Measurements from ENCODE around the gene RNU5D-1.
"Not testable (repeated sequence)": the region's sequence is repeated elsewhere in the genome, so short reads cannot be mapped to it uniquely, and the experiment has no call there.

RNU5D-1 gene

DNA sequence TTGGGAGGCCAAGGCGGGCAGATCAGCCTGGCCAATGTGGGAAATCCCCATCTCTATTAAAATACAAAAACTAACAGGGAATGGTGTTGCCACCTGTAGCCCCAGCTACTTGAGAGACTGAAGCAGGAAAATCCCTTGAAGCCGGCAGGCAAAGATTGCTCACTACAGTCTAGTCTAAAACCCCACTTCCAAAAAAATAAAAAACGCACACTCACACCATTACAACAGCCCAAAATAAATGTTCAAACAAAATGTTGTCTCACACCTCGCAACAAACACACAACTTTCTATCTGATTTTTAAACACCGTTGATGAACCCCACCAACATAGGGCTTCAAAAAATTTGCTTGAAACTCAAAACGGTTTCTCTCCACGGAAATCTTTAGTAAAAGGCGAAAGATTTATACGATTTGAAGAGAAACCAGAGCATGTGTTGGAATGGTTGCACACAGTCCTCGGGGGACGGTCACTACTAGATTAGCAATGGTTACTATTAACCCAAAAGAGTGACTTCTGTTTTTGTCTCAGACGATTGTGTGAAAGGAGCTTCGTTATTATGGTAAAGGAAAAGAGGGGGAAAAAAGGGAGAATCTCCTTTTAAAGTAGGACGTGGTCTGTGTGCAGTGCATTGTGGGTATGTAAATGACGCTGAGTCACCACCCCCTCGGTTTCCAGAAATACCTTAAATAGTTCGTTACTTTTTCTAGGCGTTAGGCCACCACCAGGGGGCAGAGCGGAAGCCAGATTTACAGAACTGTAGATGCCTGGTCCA, at the start of gene RNU5D-1:
Gene RNU5D-1 (minus strand): TSS at position 430 of the 772 bp plus-strand sequence.
- DNase-seq (ENCODE audit: low read depth, low spot score) = peak; percentile 95

DNA sequence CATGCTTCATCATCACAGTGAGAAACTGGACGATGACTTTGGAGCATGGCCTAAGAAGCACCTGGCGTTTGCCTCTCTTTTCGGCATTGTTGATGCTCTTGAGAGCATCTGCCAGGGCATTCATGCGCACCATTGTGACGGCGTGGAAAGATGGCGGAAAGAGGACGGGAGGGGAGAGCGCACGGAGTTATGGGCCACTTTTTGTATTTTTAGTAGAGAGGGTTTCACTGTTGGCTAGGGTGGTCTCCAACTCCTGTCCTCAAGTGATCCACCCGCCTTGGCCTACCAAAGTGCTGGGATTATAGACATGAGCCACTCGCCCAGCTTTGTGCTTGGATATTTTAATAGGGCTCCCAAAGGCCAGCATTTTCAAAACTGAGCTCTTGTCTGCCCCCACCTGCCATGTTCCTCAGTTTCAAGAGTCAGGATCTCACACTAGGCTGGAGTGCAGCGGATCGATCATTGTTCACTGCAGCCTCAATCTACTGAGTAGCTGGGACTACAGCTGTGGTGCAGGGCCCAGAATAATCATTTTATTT, 49.7 kb upstream of the RNU5D-1 start:
- DNase-seq (ENCODE audit: low read depth, low spot score) = no peak

DNA sequence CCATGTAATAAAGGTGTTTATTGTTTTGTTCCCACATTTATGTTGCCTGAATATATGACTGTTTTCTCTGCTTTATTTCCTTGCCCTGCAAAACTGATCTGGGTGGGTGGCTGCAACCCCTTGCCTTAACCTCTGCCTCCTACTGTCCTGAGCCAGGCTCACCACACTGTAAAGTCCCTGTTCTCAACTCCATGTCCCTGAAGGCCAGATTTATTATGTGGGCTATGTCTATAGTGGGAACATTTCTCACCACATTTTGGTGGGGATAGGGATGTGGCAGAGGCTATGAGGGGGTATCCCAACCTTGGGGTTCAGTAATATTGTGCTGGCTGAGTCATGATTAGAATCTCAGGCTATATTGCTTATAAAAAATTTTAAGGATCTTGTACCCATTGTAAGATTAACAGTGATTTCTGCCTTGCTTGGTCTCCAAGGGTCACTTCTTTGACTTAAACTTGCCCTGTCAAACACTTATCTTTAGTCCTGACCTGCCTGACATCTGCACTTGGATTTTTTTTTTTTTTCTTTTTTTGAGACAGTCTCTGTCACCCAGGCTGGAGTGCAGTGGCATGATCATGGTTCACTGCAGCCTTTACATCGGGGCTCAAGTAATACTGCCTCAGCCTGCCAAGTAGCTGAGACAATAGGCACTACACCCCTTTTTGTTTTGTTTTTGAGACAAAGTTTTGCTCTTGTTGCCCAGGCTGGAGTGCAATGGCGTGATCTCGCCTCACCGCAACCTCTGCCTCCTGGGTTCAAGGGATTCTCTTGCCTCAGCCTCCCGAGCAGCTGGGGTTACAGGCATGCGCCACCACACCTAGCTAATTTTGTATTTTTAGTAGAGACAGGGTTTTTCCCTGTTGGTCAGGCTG, 48.0 kb upstream of the RNU5D-1 start:
- no peak for DNase-seq (ENCODE audit: low read depth, low spot score)

DNA sequence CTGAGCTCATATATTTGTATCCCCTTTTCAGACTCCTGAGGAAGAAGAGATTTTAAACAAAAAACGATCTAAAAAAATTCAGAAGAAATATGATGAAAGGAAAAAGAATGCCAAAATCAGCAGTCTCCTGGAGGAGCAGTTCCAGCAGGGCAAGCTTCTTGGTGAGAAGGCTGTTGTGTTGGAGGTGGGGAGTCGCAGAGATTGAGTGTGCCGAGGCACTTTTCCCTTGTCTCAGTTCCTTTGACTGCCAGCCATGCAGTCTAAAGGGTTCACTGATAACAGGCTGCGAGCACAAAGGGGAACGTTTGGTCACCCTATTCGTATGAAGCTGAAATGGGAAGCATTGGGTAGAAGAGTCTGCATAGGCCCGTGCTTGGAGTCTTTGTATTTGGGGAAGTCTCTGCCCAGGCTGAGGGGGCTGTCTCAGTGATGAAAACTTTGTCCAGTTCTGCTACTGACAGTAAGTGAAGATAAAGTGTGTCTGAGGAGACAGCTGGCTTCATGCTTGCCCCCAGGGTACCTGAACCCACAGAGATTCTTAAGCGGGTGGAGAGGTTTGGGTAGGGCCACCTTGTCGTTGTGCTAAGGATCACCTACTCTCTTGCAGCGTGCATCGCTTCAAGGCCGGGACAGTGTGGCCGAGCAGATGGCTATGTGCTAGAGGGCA, 47.1 kb upstream of the RNU5D-1 start:
- DNase-seq (ENCODE audit: low read depth, low spot score) = no peak

DNA sequence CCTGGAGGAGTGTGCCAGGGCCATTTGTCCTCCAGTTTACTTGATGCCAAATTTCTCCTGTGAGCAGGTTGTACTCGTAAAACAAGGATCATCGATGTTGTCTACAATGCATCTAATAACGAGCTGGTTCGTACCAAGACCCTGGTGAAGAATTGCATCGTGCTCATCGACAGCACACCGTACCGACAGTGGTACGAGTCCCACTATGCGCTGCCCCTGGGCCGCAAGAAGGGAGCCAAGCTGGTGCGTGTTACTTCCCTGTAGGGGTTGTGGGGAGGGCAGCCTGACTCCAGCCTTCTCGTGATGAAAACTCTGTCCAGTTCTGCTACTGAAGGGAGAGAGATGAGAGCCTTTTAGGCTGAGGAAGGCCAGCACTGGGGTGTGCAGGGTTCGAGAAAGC, 46.6 kb upstream of the RNU5D-1 start:
- DNase-seq (ENCODE audit: low read depth, low spot score) = no peak

DNA sequence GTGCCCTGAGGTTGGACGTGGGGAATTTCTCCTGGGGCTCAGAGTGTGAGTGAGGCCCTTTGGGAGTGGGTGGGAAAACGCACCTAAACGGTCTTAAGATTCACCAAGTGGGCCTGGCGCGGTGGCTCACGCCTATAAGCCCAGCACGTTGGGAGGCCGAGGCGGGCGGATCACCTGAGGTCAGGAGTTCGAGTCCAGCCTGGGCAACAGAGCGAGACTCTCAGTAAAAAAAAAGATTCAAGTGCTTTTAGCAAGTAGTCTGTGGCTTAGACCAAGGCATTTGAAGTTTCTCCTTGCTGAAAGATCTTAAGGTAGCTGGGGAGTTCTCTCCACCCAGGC, 45.7 kb upstream of the RNU5D-1 start:
- no peak for DNase-seq (ENCODE audit: low read depth, low spot score)

DNA sequence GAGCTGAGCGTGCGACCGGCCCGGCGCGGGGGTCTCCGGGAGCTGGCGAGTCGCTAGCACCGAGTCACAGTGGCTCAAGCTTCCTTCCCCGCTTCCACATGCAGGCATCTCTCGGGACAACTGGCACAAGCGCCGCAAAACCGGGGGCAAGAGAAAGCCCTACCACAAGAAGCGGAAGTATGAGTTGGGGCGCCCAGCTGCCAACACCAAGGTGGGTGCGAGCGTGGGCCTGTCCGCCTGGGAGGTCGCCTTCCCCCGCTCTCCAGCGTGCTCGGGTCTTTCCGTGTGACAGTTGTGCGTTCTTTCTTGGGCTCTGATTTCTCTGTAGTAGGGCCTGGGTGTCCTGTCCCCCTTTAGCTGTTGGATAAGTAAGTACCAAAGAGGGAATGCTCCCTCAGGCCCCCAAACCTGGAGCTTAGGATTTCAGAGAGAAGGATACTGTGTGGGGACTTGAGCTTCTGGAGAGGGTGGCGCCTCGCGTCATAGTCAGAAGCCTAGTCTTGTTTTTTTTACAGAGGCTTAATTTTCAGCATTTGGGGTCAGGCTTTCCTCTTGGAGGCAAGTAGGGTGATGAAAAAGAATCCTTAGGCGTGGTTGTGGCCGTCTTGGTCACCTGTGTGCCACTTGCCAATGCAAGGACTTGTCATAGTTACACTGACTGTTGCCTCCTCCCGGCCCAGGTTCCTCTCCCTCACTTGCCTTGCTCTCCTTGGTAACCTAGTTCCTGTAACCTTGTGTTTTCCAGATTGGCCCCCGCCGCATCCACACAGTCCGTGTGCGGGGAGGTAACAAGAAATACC, 45.2 kb upstream of the RNU5D-1 start:
- no peak for DNase-seq (ENCODE audit: low read depth, low spot score)

DNA sequence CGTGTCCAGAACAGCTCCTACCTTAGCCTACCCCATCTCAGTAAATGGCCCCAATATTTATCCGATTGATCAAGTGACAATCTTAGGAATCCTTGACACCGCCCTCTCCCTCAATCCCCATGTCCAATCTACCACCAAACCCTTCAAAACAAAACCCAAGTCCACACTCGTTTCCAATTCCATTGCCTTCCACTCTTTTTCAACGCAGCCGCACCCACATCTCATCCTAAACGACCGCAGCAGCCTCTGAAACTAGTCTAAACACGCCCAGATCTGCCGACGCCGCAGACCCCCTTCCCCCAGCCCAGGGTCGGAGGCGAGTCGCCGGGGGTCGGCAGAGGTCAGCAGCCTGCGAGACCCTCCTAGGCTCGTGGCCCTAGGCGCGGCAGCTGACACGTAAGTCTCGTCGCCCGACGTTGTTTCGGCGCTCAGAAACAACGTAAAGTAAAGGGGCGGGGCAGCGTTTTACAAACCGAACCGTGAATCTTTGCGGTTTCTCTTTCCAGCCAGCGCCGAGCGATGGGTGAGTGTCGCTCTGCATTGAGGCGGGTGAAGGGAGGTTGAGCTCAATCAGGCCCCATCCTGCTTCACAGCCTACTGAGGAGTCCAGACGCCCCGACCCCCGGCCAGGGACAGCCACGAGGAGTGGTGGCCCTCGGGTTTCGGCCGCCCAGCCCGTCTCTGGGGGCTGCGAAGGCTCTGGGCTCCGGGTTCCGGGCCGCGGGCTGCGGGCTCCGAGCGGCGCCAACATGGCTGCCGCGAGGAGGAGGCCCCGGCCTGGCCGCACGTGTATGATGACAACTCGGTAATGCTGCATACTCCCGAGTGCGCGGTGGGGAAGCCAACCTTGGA, 44.3 kb upstream of the RNU5D-1 start, which contains the start of gene RPS8:
Gene RPS8 (plus strand): TSS at position 463 of the 852 bp plus-strand sequence. CDS start 57 bp downstream, at position 520.
- peak; percentile 86 for DNase-seq (ENCODE audit: low read depth, low spot score)

DNA sequence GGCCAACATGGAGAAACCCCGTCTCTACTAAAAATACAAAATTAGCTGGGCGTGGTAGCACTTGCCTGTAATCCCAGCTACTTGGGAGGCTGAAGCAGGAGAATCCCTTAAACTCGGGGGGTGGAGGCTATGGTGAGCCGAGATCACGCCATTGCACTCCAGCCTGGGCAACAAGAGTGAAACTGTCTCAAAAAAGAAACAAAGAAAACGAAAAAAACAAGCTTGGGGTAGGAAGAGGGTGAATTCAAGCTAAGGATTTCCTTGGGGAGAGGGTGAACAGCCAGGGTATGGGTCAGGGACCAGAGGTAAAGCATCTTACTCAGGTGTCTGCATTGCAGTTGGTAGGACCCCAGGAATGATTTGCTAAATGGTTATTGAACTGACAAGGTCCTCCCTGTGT, 35.5 kb upstream of the RNU5D-1 start:
- DNase-seq (ENCODE audit: low read depth, low spot score) = not testable (repeated sequence)

DNA sequence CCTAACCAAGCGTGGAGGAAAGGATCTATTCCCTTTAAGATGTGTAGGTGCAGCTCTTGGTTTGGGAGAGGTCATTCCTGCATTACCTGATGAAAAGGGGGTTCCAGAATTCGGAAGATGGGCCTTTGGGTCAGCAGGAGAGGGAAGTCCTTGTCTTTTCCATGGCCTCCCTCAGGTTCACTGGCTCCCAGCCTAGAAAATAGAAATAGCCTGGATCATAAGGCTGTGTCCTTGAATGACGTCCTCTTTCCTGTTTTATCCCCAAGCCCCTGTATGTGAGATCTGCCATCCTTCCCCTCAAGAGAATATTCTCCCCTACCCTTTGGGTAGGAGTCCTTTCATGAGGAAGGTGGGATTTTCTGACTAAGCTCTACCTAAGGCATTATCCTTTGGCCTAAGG, 29.9 kb upstream of the RNU5D-1 start:
- DNase-seq (ENCODE audit: low read depth, low spot score) = no peak

DNA sequence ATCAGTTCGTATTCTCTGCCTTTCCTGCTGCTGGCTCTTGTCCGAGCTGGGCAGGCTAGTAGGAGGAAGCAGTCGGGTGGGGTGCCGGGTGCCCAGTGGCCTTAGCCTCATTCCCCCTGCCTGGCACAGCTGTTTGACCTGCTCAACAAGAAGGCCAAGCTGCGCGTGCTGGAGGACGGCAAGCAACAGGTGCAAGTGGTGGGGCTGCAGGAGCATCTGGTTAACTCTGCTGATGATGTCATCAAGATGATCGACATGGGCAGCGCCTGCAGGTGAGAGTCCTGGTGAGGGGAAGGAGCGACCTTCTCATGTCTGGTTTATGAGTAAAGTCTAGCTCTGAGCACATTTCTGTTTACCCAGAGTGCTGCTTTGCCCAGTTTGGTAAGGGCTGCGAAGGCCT, 28.1 kb upstream of the RNU5D-1 start:
- no peak for DNase-seq (ENCODE audit: low read depth, low spot score)

DNA sequence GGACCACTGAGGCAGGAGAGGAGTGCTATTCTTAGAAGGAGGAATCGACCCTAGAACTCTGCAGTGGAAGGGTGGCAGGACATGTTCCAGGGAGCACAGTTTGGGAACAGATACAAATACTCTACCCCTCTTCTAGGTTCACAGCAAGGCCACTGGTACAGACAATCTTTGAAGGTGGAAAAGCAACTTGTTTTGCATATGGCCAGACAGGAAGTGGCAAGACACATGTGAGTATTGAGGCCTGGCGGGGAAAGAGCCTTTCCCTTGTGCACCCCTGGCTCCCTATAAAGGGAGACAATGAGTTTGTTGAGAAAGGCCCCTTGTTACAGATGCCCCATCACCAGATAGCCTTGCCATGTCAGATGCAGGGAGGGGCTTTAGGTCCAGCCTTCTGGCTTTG, 26.4 kb upstream of the RNU5D-1 start:
- no peak for DNase-seq (ENCODE audit: low read depth, low spot score)

DNA sequence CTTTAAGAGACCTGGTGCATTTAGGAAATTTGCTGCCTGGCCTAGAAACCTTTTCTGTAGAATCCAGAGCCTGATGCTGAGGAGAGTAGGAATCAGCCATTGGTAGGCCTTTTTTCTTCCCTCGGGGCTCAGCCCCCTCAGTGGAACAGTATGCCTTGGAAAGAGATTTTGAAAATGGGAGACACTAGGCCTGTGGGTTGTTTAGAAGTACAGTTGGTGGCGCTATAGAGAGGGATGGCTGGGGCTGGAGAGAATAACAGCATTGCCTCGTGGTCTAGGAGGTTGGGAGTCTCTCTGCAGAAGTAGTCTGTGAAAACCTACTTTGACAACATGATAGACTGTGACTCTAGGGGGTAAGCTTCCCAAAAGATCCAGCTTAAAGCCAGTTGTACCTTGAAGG, 16.9 kb upstream of the RNU5D-1 start:
- DNase-seq (ENCODE audit: low read depth, low spot score) = no peak

DNA sequence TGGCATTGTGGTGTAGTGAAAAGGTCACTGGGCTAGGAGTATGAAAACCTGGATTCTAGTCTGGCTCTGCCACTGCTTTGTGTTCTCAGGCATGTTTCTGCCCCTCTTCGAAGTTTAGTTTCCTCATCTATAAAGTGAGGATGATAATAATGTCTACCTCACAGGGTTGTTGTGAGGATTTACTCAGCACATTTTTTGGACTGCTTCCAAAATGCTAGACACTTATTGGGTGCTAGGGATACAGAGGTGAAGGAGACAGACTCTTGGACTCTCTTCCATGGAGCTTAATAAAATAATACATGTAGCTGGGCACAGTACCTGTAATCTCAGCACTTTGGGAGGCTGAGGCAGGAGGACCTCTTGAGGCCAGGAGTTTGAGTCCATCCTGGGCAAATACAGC, 12.2 kb upstream of the RNU5D-1 start:
- no peak for DNase-seq (ENCODE audit: low read depth, low spot score)

DNA sequence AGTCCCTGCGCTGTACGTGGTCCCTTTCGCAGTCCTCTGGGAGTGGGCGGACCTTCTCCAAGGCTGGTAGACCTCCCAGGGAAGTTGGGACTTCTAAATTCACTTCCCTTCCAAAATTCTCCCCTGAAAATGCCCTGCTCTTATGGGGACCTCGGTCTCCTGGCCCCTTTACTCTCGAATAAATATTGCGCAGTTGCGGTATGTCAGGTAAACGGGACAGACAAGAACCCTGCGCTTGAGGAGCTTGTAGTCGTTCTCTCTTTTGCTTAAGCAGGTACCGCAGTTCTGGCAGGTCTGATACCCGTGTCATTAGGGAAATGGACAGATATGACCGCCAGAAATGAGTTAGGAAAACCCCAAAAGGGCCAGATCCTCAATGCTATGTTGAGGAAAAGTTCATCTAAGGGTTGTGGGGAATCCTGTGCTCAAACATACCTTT, 9.2 kb upstream of the RNU5D-1 start:
- no peak for DNase-seq (ENCODE audit: low read depth, low spot score)

DNA sequence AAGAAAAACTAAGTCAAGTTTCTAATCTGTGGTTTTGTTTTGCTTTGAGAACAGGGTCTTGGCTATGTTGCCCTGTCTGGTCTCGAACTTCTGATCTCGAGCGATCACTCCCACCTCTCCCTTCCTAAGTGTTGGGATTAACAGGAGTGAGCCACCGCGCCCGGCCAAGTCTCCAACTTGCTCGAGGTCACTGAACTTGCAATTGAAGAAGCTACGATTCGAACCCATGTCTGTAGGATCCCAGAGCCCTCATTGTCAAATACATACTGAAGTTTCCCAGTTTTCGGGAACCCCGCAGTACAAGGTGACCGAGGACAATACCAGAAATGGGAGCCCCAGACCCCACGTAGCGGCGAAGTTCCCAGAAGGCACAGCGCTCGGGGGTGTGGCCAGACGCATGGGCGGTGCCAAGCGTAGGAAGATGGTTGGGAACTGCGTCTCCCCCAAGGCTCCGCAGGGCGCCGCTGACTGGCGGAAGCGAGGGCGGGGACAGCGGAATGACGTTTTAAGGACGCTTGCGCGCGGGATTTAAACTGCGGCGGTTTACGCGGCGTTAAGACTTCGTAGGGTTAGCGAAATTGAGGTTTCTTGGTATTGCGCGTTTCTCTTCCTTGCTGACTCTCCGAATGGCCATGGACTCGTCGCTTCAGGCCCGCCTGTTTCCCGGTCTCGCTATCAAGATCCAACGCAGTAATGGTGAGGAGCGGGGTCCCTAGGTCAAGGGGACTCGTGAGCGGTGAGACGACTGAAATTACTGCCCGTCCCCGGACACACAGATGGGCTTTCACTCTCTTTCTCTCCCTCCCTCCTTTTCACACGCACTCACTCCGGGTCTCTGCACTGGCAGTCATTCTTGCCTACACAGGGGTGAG, 8.6 kb upstream of the RNU5D-1 start, which contains the start of gene KIF2C:
Gene KIF2C (plus strand): TSS at position 531 of the 872 bp plus-strand sequence. CDS start 96 bp downstream, at position 627.
- DNase-seq (ENCODE audit: low read depth, low spot score) = peak; percentile 96

DNA sequence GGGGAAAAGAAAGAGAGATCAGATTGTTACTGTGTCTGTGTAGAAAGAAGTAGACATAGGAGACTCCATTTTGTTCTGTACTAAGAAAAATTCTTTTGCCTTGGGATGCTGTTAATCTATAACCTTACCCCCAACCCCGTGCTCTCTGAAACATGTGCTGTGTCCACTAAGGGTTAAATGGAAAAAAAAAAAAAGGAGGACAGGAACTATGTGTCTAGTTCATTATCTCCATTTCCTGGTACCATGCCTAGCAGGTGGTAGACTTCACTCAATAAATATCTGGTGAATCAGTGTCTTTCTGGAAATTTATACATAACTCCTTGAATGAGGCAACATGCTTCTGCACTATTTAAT, 8.0 kb upstream of the RNU5D-1 start:
- not testable (repeated sequence) for DNase-seq (ENCODE audit: low read depth, low spot score)

DNA sequence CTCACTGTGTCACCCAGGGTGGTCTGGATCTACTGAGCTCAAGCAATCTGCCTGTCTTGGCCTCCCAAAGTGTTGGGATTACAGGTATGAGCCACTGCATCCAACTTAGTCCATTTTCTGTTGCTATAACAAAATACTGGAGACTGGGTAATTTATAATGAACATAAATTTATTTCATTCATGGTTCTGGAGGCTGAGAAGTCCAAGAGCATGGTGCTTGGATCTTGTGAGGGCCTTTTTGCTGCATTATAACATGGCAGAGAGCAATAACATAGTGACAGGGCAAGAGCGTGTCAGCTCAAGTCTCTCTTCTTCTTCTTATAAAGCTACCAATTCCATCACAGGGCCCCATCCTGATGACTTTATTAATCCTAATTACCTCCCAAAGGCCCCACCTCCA, 5.0 kb upstream of the RNU5D-1 start:
- DNase-seq (ENCODE audit: low read depth, low spot score) = no peak

DNA sequence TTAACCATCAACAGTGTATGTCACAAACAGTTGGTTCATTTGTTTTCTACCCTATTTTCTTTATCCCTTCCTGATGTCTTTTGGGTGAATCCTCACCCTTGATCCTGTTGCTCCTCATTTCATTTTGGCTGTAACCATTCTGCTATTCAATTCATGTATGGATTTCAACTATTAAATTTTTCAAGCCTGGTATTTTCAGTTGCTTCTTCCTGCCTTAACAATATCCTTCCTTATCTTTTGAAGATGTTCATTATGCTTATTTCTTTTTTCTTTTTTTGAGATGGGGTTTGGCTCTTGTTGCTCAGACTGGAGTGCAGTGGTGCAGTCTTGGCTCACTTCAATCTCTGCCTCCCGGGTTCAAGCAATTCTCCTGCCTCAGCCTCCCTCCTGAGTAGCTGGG, 2.8 kb upstream of the RNU5D-1 start:
- no peak for DNase-seq (ENCODE audit: low read depth, low spot score)

All from smooth muscle cell of the brain vasculature (primary cell).